ENCODE data around the gene C6orf47. TPM values are rescaled to one million over a fixed set of nuclear protein-coding genes. Genes with fewer than 3 reads are reported as not detected.

Gene C6orf47
- polyA plus RNA-seq, 1 experiment, result 13.0 TPM

DNA sequence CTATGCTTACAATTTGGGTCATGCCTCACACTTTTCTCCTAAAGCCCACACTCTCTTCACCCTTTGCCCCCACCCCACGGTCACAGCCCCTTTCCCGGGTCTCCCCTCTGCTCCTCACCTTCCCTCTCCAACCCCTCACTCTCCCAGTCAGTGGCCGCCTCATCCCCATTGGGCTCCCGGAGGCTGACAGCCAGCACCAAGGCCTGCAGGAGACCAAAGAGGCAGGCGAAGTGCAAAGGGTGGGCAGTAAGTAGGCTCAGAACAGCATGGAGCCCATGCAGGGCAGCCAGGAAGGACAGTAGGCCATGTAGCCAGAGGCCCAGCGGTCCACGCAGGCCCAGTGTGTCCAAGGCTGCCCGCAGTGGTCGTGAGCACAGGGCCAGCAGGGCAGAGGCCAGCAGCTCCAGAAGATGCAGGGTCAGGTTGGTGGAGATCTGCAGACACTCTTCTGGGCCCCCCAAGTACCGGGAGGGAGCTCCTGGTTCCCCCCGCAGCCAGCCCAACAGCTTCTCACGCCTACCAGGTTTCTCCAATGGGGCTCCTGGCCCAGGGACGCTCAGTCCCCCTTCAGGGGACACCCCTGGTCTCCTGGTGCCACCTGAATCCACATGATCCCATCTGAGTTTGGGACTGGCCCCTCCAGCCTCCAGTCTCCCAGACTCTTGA lies 1.5 kb downstream of the C6orf47 start:
- H3K36me3 ChIP-seq (ENCODE audit: control insufficient read depth, insufficient read depth, low read length), result peaks cover 8% of the 10 kb centered on the region
- CTCF ChIA-PET, result no interaction called here
- no peaks in the 10 kb centered on the region for H3K27me3 ChIP-seq (ENCODE audit: control insufficient read depth, insufficient read depth, low read length)
- TF ChIP-seq CTCF (IDR thresholded peaks at IDR 0.05; ENCODE audit: insufficient read depth, low read depth, low read length), result no peak
- H3K4me3 ChIP-seq (ENCODE audit: low read depth, low read length), result peak overlapping the region; percentile 59
- POLR2A ChIA-PET, result interaction anchor here (0.7 kb wide), 1 partner anchor 238 kb away, joined by 10 read pairs; the partner anchor contains the start of gene EHMT2
- no peak for DNase-seq (ENCODE audit: low read depth)

DNA sequence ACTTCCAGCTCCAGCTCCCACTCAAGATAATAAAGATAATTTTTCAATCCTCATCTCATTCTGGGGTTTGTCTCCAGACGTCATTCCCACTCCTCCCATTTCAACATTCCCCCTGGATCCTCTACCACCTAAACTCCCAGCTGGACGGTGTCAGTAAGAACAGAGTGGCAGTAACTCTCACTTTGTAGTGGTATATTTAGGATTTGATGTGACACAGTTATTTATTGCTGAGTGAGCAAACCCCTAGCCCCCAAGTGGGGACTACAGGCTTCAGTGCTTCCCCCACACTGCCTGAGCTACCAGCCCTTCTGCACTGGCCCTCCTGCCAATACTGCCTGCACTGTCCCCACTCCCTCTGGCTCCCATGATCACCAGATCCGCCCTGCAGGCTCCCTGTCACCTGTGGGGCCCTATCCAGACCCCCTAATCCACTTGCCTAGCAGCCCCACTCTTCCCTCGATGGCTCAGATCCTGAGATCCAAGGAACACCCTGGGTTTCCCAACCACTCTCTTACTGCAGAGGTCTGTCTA lies 2.4 kb downstream of the C6orf47 start:
- no peak for TF ChIP-seq CTCF (IDR thresholded peaks at IDR 0.05; ENCODE audit: insufficient read depth, low read depth, low read length)
- ChIA-PET POLR2A (interaction anchor here (0.7 kb wide), 1 partner anchor 239 kb away, joined by 10 read pairs; the partner anchor contains the start of gene EHMT2), CTCF (no interaction called here)
- no peak overlapping the region for H3K4me3 ChIP-seq (ENCODE audit: low read depth, low read length)
- peaks cover 8% of the 10 kb centered on the region for H3K36me3 ChIP-seq (ENCODE audit: control insufficient read depth, insufficient read depth, low read length)
- DNase-seq (ENCODE audit: low read depth), result no peak
- H3K27me3 ChIP-seq (ENCODE audit: control insufficient read depth, insufficient read depth, low read length), result no peaks in the 10 kb centered on the region

DNA sequence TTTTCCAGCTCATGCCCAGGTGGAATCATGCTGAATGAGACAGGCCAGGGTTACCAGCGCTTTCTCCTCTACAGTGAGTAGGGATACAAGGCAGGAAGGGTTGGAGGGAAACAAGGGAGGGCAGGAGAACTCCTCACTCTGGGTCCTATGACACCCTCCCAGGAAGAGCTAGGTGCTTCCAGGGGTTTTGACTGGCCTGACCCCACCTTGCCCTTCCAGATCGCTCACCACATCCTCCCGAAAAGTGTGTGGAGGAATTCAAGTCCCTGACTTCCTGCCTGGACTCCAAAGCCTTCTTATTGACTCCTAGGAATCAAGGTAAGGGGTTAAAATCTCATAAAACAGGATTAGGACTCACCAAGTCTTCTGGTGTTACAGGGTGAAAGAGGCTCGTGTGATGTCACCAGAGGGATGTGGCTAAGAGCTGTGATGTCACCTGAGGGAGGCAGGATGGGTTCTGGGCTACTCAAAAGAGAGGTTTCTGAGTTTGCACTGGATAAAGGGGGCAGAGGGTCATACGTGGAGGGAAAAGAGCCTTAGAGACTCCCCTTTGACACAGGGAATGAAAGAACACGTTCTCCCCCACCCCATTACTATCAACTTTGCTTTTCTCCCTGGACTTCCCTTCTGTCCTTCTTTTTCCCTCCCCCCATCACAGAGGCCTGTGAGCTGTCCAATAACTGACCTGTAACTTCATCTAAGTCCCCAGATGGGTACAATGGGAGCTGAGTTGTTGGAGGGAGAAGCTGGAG lies 3.0 kb downstream of the C6orf47 start:
- peaks cover 8% of the 10 kb centered on the region for H3K36me3 ChIP-seq (ENCODE audit: control insufficient read depth, insufficient read depth, low read length)
- no peaks in the 10 kb centered on the region for H3K27me3 ChIP-seq (ENCODE audit: control insufficient read depth, insufficient read depth, low read length)
- POLR2A ChIA-PET, result no interaction called here
- CTCF ChIA-PET, result no interaction called here
- DNase-seq (ENCODE audit: low read depth), result no peak
- no peak overlapping the region for H3K4me3 ChIP-seq (ENCODE audit: low read depth, low read length)
- no peak for TF ChIP-seq CTCF (IDR thresholded peaks at IDR 0.05; ENCODE audit: insufficient read depth, low read depth, low read length)

DNA sequence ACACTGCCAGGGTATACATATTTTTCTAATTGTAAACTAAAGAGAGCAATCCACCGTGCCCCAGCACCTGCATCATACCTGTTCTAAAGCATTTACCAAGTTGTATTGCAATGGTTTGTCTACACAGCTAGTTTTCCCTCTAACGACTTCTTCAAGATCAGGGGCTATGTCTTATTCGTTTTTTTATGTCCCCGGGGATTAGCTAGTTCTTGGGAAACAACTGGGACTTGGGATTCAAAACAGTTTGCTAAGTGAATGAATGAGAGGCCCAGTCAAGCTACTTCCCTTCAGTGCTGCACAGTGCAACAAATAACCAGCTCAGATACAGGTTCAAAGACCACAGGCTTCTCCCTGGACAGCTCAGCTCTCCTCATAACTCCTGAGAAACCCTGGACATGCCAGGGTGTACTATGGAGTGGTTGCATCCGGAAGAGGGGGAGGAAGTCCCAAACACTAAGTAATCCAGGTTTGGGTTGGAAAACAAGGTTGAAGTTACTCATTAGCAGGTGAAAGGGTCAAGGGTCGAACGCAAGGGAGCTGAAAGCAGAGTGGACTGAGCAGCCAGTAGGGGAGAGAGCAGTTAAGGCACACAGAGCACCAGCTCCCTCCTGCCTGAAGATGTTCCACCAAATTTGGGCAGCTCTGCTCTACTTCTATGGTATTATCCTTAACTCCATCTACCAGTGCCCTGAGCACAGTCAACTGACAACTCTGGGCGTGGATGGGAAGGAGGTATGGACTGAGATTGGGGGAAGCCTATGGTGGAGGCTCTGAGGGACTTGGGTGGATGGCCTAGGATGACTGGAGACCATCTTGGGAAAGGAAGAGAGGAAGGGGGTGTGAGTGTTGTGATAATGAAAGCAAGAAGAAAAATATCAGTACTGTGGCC lies 5.0 kb downstream of the C6orf47 start, which contains the start of gene APOM:
Gene APOM (plus strand): TSS at position 546 of the 889 bp plus-strand sequence. CDS start 73 bp downstream, at position 619.
- peaks cover 4% of the 10 kb centered on the region; the same call in 1 of the 2 replicates for H3K36me3 ChIP-seq (ENCODE audit: control insufficient read depth, insufficient read depth, low read length)
- H3K4me3 ChIP-seq (ENCODE audit: low read depth, low read length), result no peak within 1 kb of the TSS
- CTCF ChIA-PET, result interaction anchor here (0.7 kb wide), 1 partner anchor 9 kb away, joined by 4 read pairs; the partner anchor contains the start of gene GPANK1
- TF ChIP-seq CTCF (IDR thresholded peaks at IDR 0.05; ENCODE audit: insufficient read depth, low read depth, low read length), result no peak
- POLR2A ChIA-PET, result no interaction called here
- no peaks in the 10 kb centered on the region for H3K27me3 ChIP-seq (ENCODE audit: control insufficient read depth, insufficient read depth, low read length)
- no peak for DNase-seq (ENCODE audit: low read depth)

Data from BJ (cell line).